GM19023 (cell line): ENCODE measurements around the gene SNX13.
"Not testable (repeated sequence)": the region's sequence is repeated elsewhere in the genome, so short reads cannot be mapped to it uniquely, and the experiment has no call there.

Experiments
- ATAC-seq: cut with Tn5 transposase; IDR thresholded peaks from one replicate; pipeline ENCODE4 v1.9.1; 2021; ENCODE audit warnings: mild to moderate bottlenecking, moderate library complexity; ENCODE audit not compliant: unreplicated experiment

The SNX13 gene

GRCh38 chr7:17854261-17855047 is 85.8 kb downstream of the SNX13 start:
- no peak for ATAC-seq

- ATAC-seq: no peak
Measured at GRCh38 chr7:17852361-17852760, 87.9 kb downstream of the SNX13 start.

GRCh38 chr7:17849504-17849903 is 90.8 kb downstream of the SNX13 start:
- no peak for ATAC-seq

- ATAC-seq: no peak
Measured at GRCh38 chr7:17848516-17848915, 91.8 kb downstream of the SNX13 start.

GRCh38 chr7:17846935-17847334 is 93.4 kb downstream of the SNX13 start:
- ATAC-seq: no peak

GRCh38 chr7:17845197-17845547 is 95.1 kb downstream of the SNX13 start:
- ATAC-seq: no peak

GRCh38 chr7:17844514-17845196 is 95.6 kb downstream of the SNX13 start:
- no peak for ATAC-seq

- ATAC-seq: no peak
Measured at GRCh38 chr7:17844022-17844421, 96.3 kb downstream of the SNX13 start.

GRCh38 chr7:17843041-17843440 is 97.3 kb downstream of the SNX13 start:
- no peak for ATAC-seq

- ATAC-seq: no peak
Measured at GRCh38 chr7:17832820-17833355, 107.4 kb downstream of the SNX13 start.

GRCh38 chr7:17832242-17832641 is 108.1 kb downstream of the SNX13 start:
- no peak for ATAC-seq

- no peak for ATAC-seq
Measured at GRCh38 chr7:17830206-17830605, 110.1 kb downstream of the SNX13 start.

GRCh38 chr7:17829001-17829400 is 111.3 kb downstream of the SNX13 start:
- ATAC-seq: no peak

- ATAC-seq: no peak
Measured at GRCh38 chr7:17822547-17823173, 117.6 kb downstream of the SNX13 start.

- no peak for ATAC-seq
Measured at GRCh38 chr7:17816903-17817302, 123.4 kb downstream of the SNX13 start.

- ATAC-seq: no peak
Measured at GRCh38 chr7:17815318-17815717, 125.0 kb downstream of the SNX13 start.

GRCh38 chr7:17814058-17814457 is 126.2 kb downstream of the SNX13 start:
- no peak for ATAC-seq

GRCh38 chr7:17809215-17809614 is 131.1 kb downstream of the SNX13 start:
- ATAC-seq: not testable (repeated sequence)

GRCh38 chr7:17807242-17807641 is 133.1 kb downstream of the SNX13 start:
- no peak for ATAC-seq

- ATAC-seq: no peak
Measured at GRCh38 chr7:17806631-17807030, 133.7 kb downstream of the SNX13 start.

GRCh38 chr7:17802056-17802455 is 138.2 kb downstream of the SNX13 start:
- ATAC-seq: no peak
